Glutamatergic neuron (in vitro differentiated cells): ENCODE measurements around the gene EPHB6. TPM values are rescaled to one million over a fixed set of nuclear protein-coding genes. Genes with fewer than 3 reads are reported as not detected.

Experiments used
- DNase-seq: peaks from one replicate; pipeline ENCODE4 v3.0.0; 2022
- H3K27ac Mint-ChIP-seq: one replicate; pipeline ENCODE4 v1.8.0; 2020; ENCODE audit warnings: mild to moderate bottlenecking, mixed read lengths, inconsistent platforms; ENCODE audit not compliant: unreplicated experiment
- H3K27me3 Mint-ChIP-seq: one replicate; pipeline ENCODE4 v1.8.0; 2020; ENCODE audit warnings: mild to moderate bottlenecking, moderate library complexity, mixed read lengths, inconsistent platforms; ENCODE audit not compliant: unreplicated experiment
- H3K36me3 Mint-ChIP-seq: one replicate; pipeline ENCODE4 v1.8.0; 2020; ENCODE audit warnings: mild to moderate bottlenecking, mixed read lengths, inconsistent platforms; ENCODE audit not compliant: unreplicated experiment
- H3K4me1 Mint-ChIP-seq: one replicate; pipeline ENCODE4 v1.8.0; 2020; ENCODE audit warnings: mild to moderate bottlenecking, low read depth, mixed read lengths, inconsistent platforms; ENCODE audit not compliant: unreplicated experiment
- H3K4me3 Mint-ChIP-seq: one replicate; pipeline ENCODE4 v1.8.0; 2020; ENCODE audit warnings: mild to moderate bottlenecking, mixed read lengths, inconsistent platforms; ENCODE audit not compliant: unreplicated experiment
- H3K9me3 Mint-ChIP-seq: one replicate; pipeline ENCODE4 v1.8.0; 2020; ENCODE audit warnings: mild to moderate bottlenecking, moderate library complexity, mixed read lengths, inconsistent platforms; ENCODE audit not compliant: unreplicated experiment
- CTCF ChIP-seq: fragments of 200-600 bp; sonication (generic); IDR thresholded peaks from one replicate; pipeline ENCODE4 v1.5.0; 2021; ENCODE audit not compliant: partially characterized antibody, unreplicated experiment
- total RNA-seq: library from RNA; stranded (reverse); fragmentation: NEBNext Ultra II Directional; extraction: Animal tissue kit (Norgen Biotek cat#: 25700); gene quantifications from one replicate; pipeline ENCODE4 v1.2.1, GENCODE V29; 2021; ENCODE audit not compliant: unreplicated experiment

Gene EPHB6
- total RNA-seq, 1 donor from 2014 or later = 21.4 TPM

- Mint-ChIP-seq H3K36me3 (peaks cover 5% of the 10 kb centered on the region), H3K27me3 (peaks cover 6% of the 10 kb centered on the region), H3K27ac (no peak overlapping the region), H3K9me3 (no peaks in the 10 kb centered on the region), H3K4me3 (peak overlapping the region; percentile 77), H3K4me1 (peaks cover 9% of the 10 kb centered on the region)
- DNase-seq = no peak
- TF ChIP-seq CTCF = no peak
These were observed 1.1 kb downstream of the EPHB6 start for GRCh38 chr7:142855756-142856564.

- H3K36me3 Mint-ChIP-seq = peaks cover 5% of the 10 kb centered on the region
These were observed 1.8 kb downstream of the EPHB6 start for GRCh38 chr7:142856565-142857245.

GRCh38 chr7:142857625-142858024 is 2.7 kb downstream of the EPHB6 start:
- Mint-ChIP-seq H3K9me3 (no peaks in the 10 kb centered on the region), H3K4me3 (no peak overlapping the region), H3K4me1 (peaks cover 9% of the 10 kb centered on the region), H3K36me3 (peaks cover 5% of the 10 kb centered on the region), H3K27ac (no peak overlapping the region), H3K27me3 (peaks cover 6% of the 10 kb centered on the region)
- DNase-seq = no peak
- no peak for TF ChIP-seq CTCF

More at GRCh38 chr7:142856565-142857245, 1.8 kb downstream of the EPHB6 start:
- Mint-ChIP-seq H3K4me3 (peak overlapping the region; percentile 64), H3K27ac (peak overlapping the region; percentile 84), H3K9me3 (no peaks in the 10 kb centered on the region), H3K27me3 (peaks cover 6% of the 10 kb centered on the region), H3K4me1 (peaks cover 6% of the 10 kb centered on the region)
- no peak for TF ChIP-seq CTCF
- DNase-seq = no peak

GRCh38 chr7:142859411-142859810 is 4.5 kb downstream of the EPHB6 start:
- no peak overlapping the region for H3K4me3 Mint-ChIP-seq
- peaks cover 5% of the 10 kb centered on the region for H3K36me3 Mint-ChIP-seq
- H3K27ac Mint-ChIP-seq = no peak overlapping the region
- TF ChIP-seq CTCF = no peak
- H3K4me1 Mint-ChIP-seq = peaks cover 9% of the 10 kb centered on the region
- no peaks in the 10 kb centered on the region for H3K9me3 Mint-ChIP-seq
- peaks cover 3% of the 10 kb centered on the region for H3K27me3 Mint-ChIP-seq
- DNase-seq = no peak

GRCh38 chr7:142859829-142860228 is 5.0 kb downstream of the EPHB6 start:
- H3K4me1 Mint-ChIP-seq = peaks cover 9% of the 10 kb centered on the region
- H3K27me3 Mint-ChIP-seq = peaks cover 3% of the 10 kb centered on the region
- TF ChIP-seq CTCF = no peak
- peaks cover 5% of the 10 kb centered on the region for H3K36me3 Mint-ChIP-seq
- no peak for DNase-seq
- H3K9me3 Mint-ChIP-seq = no peaks in the 10 kb centered on the region
- no peak overlapping the region for H3K27ac Mint-ChIP-seq
- no peak overlapping the region for H3K4me3 Mint-ChIP-seq
